GM19328 (cell line): Measurements from ENCODE around the gene CYTH4.
A peak's percentile ranks its signal among the peaks of the same experiment; 100 is the strongest.
"Not testable (repeated sequence)": the region's sequence is repeated elsewhere in the genome, so short reads cannot be mapped to it uniquely, and the experiment has no call there.

ENCODE experiments used
- ATAC-seq: cut with Tn5 transposase; IDR thresholded peaks from one replicate; pipeline ENCODE4 v1.9.1; 2021; ENCODE audit warnings: mild to moderate bottlenecking, moderate library complexity; ENCODE audit not compliant: unreplicated experiment

The CYTH4 gene

GRCh38 chr22:37282385-37282677 is at the start of gene CYTH4:
TSS of gene CYTH4 (plus strand) at chr22:37282508. CDS start at chr22:37282570, 62 bp downstream.
- ATAC-seq: no peak

GRCh38 chr22:37233371-37233750 is 48.9 kb upstream of the CYTH4 start:
- ATAC-seq: not testable (repeated sequence)

GRCh38 chr22:37233751-37234631 is 48.3 kb upstream of the CYTH4 start:
- no peak for ATAC-seq

- ATAC-seq: no peak
Observed at GRCh38 chr22:37234736-37235711, 47.3 kb upstream of the CYTH4 start.

- ATAC-seq: no peak
Observed at GRCh38 chr22:37235897-37236607, 46.3 kb upstream of the CYTH4 start.

GRCh38 chr22:37237371-37238268 is 44.7 kb upstream of the CYTH4 start:
- no peak for ATAC-seq

- no peak for ATAC-seq
Observed at GRCh38 chr22:37239336-37240239, 42.7 kb upstream of the CYTH4 start.

- no peak for ATAC-seq
Observed at GRCh38 chr22:37240240-37240940, 41.9 kb upstream of the CYTH4 start.

- no peak for ATAC-seq
Observed at GRCh38 chr22:37240941-37241320, 41.4 kb upstream of the CYTH4 start.

- ATAC-seq: no peak
Observed at GRCh38 chr22:37241351-37242142, 40.8 kb upstream of the CYTH4 start.

GRCh38 chr22:37242395-37242918 is 39.9 kb upstream of the CYTH4 start:
- ATAC-seq: peak; percentile 66

GRCh38 chr22:37243402-37244113 is 38.8 kb upstream of the CYTH4 start:
- no peak for ATAC-seq

- ATAC-seq: no peak
Observed at GRCh38 chr22:37244114-37244921, 38.0 kb upstream of the CYTH4 start, which contains the start of gene RAC2. TSS of gene RAC2 (minus strand) at chr22:37244269. CDS start at chr22:37244148, 121 bp downstream.

GRCh38 chr22:37244922-37245722 is 37.2 kb upstream of the CYTH4 start:
- ATAC-seq: no peak

GRCh38 chr22:37245740-37246139 is 36.6 kb upstream of the CYTH4 start:
- no peak for ATAC-seq
